GM21737 (cell line): ENCODE results near the gene CRISP3.
"Not testable (repeated sequence)": the region's sequence is repeated elsewhere in the genome, so short reads cannot be mapped to it uniquely, and the experiment has no call there.

Experiments used
- ATAC-seq: cut with Tn5 transposase; IDR thresholded peaks from one replicate; pipeline ENCODE4 v1.9.1; 2021; ENCODE audit warnings: mild to moderate bottlenecking, moderate library complexity; ENCODE audit not compliant: unreplicated experiment

Gene CRISP3, protein sequence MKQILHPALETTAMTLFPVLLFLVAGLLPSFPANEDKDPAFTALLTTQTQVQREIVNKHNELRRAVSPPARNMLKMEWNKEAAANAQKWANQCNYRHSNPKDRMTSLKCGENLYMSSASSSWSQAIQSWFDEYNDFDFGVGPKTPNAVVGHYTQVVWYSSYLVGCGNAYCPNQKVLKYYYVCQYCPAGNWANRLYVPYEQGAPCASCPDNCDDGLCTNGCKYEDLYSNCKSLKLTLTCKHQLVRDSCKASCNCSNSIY

DNA sequence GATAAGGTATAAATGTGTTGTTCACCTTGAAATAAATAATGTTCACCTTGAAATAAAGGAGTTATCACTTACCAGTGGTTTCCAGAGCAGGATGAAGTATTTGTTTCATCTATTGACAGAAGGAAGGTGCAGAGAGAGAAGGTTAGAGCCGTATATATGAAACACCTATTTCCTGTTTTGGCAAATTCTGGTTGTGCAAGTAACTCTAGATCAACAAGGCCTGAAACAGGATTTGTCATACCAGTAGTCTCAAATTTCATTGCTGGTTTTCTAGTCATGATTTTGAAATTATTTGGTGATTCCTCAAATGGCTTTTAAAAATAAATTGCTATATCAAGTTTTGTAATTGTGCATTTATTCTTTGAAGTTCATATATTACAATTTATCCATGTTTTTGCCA, at the start of gene CRISP3:
Gene CRISP3, minus strand, starts transcription at position 130 of the 400 bp plus-strand sequence. Its CDS starts 21 bp downstream, at position 109.
- no peak for ATAC-seq

DNA sequence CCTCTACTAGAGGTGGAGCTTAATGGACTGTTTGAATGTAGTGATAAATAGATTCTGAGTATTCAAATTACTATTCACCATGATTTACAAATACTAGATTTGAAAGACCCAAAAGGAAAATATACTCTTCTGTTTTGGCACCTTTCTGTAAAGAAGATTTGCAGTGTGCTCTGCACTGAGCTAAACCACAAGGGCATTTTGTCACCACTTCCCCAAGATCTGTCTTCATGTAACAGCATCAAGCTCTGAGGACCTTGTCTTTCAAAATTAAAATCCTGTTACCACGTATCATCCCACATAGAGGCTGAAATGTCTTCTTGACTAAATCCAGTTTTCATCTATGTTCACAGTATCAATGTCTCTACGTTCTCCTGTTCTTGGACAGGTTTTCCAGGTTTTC, 46.2 kb upstream of the CRISP3 start:
- ATAC-seq, result no peak

DNA sequence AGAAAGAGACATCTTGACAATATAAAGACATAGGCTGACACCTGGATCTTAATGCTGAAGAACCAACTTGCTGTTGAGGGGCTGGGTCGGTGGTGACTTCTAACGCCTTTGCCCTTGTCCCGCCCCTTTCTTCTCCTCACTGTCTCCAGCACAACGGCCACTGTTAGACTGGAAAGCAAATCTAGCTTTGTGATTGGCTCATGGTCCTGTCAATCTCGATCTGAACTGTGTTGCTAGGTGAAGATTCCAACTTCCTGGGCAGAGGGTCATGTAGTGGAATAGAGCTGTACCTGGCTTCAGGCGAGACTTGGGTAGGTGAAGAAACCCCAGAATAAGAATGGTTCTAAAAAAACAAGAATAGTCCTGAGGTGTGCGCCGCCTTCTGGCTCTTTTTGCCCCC, 43.0 kb upstream of the CRISP3 start, which contains the start of gene PGK2:
Gene PGK2, minus strand, starts transcription at position 110 of the 400 bp plus-strand sequence. Its CDS starts 98 bp downstream, at position 12.
- ATAC-seq, result no peak

DNA sequence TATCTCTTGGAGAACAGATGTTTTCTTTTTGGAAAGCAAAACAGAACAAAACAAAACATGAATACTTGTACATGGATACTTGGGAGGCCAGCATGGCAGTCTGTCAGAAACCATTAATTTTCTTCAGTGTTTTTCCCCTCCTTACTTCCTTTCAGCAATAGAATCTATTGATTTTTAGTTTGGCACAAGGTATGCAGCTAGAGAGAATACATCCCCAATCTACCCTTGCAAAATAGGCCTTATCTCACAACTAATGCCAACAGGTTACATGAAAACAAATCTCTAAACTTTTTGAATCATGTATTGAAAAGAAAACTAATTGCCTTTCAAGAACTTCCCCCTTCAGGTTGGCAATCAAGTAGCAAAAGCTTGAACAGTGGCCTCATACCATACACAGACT, 40.1 kb upstream of the CRISP3 start:
- no peak for ATAC-seq

DNA sequence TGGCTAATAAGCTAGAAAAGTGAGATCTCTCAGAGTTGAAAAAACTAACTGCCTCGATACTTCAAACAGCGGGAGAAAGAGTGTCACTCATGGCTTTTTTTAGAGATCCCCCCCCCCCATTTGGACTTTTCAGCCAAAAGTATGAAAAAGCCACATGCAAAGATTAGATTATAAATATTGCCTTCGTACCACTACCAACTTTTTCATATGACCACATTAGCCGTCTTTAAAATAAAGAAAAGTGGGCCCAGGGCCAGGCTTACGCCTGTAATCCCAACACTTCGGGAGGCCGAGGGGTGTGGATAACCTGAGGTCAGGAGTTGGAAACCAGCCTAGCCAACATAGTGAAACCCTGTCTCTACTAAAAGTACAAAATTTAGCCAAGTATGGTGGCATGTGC, 38.5 kb upstream of the CRISP3 start:
- no peak for ATAC-seq

DNA sequence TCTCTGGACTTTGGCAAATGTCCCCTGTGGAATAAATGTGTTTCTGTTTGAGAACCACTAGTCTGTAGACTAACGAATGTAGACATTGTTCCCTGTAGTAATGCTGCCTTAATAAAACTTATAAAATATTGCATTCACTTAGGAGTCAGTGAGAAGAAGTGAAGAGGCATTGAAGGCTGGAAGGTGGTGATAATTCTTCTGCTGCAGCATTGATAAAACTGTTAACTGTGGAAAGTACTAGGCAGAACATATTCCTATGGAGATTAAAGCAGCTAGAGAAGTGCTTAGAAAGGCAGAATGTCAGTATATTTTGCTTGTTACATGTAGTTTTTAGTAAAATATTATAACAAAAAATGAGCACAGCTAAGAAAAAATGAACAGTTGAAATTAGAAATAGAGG, 38.1 kb upstream of the CRISP3 start:
- ATAC-seq, result no peak

DNA sequence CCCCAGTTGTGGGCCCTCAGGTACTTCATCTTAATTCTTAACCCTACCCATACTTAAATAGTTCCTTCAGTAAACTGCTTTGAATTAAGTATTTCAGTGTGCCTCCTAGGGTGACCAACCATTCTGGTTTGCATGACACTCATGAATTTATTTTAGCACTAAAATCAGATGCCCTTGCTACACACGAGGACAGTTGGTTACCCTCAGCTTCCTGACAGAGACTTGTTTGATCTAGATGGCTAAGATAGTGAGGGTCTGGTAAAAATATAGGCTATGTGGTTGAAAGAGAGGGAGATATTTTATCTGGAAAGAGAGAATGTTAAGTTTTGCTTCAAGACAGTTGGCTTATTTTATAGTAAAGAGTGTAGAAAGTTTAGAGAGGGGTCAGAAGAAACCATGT, 32.3 kb upstream of the CRISP3 start:
- ATAC-seq, result no peak

DNA sequence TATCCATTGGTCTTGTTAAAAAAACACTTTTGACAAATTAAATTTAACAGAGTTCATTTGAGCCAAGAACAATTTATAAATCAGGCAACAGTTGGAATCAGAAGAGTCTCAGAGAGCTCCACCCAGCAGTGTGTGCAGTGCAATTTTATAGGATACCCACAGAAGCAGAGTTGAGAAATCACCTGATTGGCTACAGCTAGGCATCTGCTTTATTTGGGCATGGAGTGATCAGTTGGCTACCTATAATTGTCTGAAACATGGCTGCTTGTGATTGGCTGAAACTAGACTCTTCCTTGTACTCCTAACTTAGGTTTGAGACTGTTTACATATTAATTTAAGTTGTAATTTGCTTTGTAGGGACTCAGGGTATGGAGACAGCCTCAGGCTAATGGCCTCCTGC, 30.9 kb upstream of the CRISP3 start:
- no peak for ATAC-seq

DNA sequence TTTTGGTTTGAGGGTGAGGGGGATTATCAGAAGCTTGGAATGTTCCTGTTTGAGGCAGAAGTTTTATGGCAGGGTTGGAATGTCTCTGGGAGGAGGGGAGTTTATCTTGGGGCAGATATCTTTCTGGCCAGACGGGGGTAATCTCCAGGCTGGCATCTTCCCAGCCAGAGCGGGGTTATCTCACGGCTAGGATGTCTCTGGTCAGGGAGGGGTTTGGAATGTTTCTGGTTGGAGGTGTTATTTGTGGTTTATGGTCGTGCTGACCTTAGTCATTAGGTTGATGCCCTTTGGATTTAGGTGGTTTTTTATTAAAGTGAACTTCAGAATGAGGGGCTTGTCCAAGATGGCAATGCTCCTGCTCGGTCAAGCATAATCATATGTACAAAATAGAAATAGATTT, 28.1 kb upstream of the CRISP3 start:
- ATAC-seq, result no peak

DNA sequence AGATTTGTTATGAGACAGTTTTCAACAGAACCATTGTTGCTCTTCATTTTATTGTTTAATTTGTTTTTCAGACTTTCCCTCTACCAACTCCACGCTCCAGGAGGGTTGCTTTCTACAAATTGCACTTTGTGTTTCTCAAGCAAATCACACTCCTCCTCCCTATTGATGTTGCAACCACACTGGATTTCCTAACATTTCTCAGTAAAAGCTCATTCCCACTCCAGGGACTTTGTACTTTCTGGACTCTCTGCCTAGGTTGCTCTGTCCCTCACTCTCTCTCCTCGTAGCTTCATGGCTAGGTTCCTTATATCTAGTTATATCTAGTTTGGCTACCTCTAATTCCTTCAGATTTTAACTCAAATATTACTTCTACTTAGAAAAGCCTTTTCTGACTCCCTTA, 22.6 kb upstream of the CRISP3 start:
- ATAC-seq, result no peak

DNA sequence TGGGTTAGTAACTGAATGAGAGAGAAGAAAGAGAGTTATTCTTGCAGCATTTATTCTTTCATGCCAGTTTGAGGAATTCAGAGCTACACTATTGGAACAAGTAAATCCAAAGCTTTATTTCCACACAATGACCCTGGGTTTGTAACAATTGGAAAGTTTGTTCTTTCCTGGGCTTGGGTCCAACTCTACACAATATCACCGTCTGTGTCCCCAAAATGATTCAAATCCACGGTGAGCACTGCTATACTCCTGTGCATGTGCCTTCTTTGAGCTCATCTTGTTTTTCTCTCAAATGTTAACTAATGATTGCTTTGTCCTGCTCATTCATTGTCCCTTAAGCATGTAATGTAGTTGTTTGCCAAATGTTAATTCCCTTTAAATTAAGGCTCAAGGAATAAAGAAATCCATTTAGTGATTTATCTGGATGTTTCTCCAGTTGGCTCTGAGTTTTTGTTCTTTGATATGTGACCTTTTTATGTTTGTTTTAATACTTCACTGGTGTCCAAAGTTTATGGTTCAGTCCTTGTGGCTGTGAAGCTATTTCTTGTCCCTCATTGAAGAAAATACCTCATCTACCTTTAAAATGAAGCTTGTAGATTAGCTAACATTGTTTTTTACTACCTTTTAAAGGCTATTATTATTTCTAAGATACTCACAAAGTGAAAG, 20.5 kb upstream of the CRISP3 start:
- ATAC-seq, result no peak

DNA sequence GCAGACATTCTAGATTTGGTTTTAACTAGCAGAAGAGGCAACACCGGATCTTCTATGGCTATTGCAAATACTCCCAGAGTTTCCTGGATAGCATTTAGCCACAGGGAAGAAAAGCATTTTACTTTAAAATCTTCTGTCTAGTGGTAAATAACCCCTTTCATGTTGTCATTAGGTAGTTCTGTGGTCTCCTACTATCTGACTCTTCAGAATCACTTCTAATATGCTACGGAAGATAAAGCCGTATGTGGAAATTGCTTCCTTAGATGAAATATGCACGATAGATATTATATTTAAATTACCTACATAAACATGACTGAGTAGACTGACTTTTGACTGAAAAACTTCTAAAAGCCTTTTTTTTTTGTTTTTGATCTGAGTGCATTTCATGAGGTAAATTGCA, 759 bp downstream of the CRISP3 start:
- no peak for ATAC-seq

DNA sequence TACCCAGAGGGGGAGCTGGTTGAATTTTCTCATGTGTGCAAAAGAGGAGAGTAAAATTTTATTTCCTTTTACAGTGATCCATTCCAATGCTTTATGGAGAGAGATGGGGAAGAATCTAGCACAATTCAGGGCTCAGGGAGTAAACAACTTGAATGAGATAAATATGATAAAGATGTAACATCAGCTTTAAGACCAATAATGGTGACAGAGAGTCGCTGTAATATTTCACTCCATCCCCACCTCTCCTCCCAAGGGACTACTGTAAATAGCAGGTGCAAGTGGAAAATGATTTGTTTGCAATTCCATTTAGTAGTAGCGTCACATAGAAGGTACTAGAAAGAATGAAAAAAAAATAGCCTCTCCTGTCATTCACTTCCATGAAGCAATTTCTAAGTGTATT, 4.8 kb downstream of the CRISP3 start:
- ATAC-seq, result no peak

DNA sequence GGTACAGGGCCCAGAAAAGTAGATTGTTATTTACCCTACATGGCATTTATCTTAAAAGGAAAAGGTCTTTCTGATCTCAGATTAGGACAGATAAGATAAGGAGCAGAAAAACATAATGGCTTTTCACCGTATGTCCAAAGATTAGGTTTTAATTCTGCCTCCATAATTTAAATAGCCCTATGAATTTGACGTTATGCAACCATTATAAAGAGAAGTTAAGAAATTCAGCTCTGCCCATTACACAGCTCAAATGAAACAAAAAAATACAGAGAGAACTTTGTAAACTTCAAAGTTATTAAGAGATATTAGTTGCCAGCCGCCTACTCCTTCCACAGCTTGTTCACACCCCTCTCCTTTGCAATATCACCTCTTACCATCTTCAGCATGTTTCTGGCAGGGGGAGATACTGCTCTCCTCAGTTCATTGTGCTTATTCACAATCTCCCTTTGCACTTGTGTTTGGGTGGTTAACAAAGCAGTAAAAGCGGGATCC, 8.1 kb downstream of the CRISP3 start:
- no peak for ATAC-seq

DNA sequence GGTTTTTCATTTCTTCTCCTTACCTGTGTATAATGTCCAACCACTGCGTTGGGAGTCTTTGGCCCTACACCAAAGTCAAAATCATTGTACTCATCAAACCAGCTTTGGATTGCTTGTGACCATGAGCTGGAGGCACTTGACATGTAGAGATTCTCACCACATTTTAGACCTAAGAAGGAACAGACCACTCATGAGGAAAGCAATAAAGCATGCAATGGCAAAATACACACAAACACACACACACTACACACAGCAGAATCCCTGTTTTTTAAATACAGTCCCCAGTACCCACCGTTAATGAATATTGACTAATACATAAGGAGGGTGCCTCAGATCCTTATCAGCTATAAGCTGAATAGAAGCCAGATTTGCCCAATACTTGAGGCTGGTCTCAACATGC, 10.5 kb downstream of the CRISP3 start:
- ATAC-seq, result no peak

DNA sequence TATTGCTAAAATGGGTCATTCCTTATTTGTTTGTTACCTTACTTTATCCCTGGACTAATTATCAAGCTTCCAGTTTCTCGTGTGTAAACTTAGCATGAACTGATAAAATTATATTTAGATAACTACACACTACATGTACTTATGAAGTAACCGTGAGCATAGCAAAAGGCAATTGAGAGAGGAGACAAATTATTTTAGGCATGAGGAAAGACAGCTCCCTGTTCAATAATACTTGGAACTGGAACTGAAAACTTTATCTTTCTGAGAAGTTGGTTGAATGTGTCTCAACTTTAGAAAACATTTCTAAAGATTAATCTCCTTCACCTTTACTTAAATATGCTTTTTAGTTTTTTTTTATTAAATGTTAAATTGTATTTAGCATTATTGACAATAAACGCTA, 11.4 kb downstream of the CRISP3 start:
- ATAC-seq, result no peak

DNA sequence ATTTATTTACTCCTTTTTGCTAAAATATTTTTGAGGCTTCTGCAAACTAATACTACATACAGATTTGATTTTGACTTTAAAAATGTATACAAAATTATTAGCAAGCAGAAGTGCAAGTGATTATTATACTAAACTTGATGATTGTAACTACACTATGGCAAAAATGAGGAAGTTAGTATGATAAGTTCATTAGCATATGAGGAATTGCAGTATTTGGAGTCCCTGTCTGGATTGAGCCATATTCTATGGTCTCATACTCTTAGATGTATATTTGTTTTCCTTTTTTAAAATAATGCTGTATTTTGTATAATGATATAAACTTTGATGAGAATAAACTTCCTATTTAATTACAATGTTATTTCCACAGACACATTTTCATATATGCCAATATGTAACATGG, 13.9 kb downstream of the CRISP3 start:
- no peak for ATAC-seq

DNA sequence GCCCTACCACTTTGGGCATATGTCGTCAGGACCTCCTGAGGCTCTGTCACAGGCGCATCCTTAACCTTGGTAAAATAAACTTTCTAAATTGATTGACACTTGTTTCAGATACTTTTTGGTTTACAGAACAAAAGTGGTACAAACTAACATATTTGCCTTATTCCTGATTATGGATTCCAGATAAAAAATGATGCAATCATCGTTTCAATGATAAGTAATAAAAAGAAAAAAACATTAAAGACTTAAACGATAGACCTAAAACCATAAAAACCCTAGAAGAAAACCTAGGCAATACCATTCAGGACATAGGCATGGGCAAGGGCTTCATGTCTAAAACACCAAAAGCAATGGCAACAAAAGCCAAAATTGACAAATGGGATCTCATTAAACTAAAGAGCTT, 20.3 kb downstream of the CRISP3 start:
- not testable (repeated sequence) for ATAC-seq

DNA sequence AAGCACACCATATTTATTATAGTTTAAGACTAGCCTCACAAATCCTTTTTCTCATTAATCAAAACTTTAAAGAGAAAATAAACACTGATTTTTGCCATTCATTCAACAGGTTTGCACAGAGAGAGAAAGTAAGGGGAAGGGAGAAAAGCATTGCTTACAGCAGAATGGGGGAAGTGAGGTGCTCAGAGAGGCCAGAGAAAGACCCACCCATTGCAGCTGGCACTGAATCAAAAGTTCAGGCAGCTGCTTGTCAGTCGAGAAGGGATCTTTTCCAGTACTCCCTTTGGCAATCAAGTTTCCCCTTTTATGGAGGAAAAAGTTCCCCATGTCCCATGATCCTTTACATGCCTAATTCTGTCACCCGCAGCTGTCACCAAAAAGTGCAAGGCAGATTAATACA, 22.9 kb downstream of the CRISP3 start:
- no peak for ATAC-seq

DNA sequence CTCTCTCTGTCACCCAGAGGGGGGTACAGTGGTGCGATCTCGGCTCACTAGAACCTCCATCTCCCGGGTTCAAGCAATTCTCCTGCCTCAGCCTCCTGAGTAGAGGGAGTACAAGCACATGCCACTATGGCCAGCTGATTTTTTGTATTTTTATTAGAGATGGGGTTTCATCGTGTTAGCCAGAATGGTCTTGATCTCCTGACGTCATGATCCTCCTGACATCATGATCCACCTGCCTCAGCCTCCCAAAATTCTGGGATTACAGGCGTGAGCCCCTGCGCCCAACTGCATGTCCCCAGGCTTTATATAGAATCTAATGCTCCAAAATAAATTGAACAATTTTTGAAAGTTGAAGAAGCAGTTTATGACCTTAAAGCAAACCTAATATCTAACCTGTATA, 23.8 kb downstream of the CRISP3 start:
- ATAC-seq, result no peak

DNA sequence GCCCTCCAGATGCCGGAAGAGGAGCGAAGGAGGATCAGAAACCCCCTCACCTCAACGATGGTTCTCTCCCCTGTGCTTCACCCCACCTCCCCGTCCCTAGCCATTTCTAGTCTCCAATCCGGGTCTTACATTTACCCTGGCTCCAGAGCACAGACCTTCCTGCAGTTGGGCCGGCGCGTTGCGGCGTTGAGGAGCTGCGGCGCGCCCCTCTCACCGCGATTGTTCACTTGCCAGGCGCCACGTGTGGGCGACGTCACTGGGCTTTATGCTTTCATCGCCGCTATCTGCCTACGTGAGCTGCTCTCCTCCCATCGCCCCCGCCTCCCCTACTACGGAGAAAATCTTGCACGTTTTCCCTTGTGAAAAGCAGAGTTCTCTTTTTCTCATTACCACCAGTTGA, 30.8 kb downstream of the CRISP3 start, which contains the start of gene CRISP2:
Gene CRISP2, minus strand, starts transcription at position 198 of the 400 bp plus-strand sequence. CDS start 4,347 bp downstream, outside the sequence.
- ATAC-seq, result no peak

DNA sequence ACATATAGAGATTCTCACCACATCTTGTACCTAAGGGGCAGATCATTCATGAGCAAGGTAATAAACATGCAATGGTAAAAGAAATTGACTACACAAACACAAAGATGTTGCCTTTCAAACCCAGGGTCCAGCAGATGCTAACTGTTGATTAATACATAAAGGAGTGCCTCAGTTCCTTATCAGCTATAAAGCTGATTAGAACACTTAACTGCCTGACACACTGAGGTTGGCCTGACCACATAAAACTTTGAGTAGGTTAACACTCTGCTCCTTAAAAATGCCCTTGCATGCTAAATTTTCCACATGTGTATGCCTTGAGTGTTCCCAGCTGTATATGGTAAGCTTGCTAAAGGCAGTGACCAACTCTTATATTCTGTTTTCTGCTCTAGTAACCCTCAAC, 45.7 kb downstream of the CRISP3 start:
- no peak for ATAC-seq
